ENCODE measurements around the gene SIRT7. TPM values are rescaled to one million over a fixed set of nuclear protein-coding genes. Genes with fewer than 3 reads are reported as not detected.

Gene SIRT7
- total RNA-seq: 26.9 and 29.9 TPM in 2 replicates

GRCh38 chr17:81917565-81918332 lies at the start of gene SIRT7:
SIRT7 (minus strand) TSS chr17:81918176; CDS start chr17:81918131, 45 bp downstream.

GRCh38 chr17:81961087-81961511 lies 43.1 kb upstream of the SIRT7 start, which contains the start of gene NOTUM:
NOTUM (minus strand) TSS chr17:81961187; CDS start chr17:81960909, 278 bp downstream.

GRCh38 chr17:81947189-81947588 lies 29.2 kb upstream of the SIRT7 start, which contains the start of gene MYADML2:
MYADML2 (minus strand) TSS chr17:81947233; CDS start chr17:81941741, 5,492 bp downstream.

GRCh38 chr17:81927653-81928543 lies 9.9 kb upstream of the SIRT7 start, which contains the start of gene MAFG:
MAFG (minus strand) TSS chr17:81927735; CDS start chr17:81923185, 4,550 bp downstream.

GRCh38 chr17:81911277-81911961 lies 6.6 kb downstream of the SIRT7 start, which contains the start of gene PCYT2:
PCYT2 (minus strand) TSS chr17:81911399; CDS start chr17:81911355, 44 bp downstream.

GRCh38 chr17:81902023-81902652 lies 15.8 kb downstream of the SIRT7 start, which contains the start of gene NPB:
NPB (plus strand) TSS chr17:81902238; CDS start chr17:81902278, 40 bp downstream.

GRCh38 chr17:81870981-81871386 lies 47.0 kb downstream of the SIRT7 start, which contains the start of gene ARHGDIA:
ARHGDIA (minus strand) TSS chr17:81871337; CDS start chr17:81869930, 1,407 bp downstream.

Other genes starting within 250 kb of the SIRT7 start
- 21.7 and 27.2 TPM in 2 replicates for gene ARL16, start 234.4 kb downstream of the SIRT7 start, total RNA-seq
- 91.4 and 114 TPM in 2 replicates for gene HGS, start 234.2 kb downstream of the SIRT7 start, total RNA-seq
- 6.3 and 9.8 TPM in 2 replicates for gene MRPL12, start 214.8 kb downstream of the SIRT7 start, total RNA-seq
- gene SLC25A10, start 205.9 kb downstream of the SIRT7 start, total RNA-seq: 27.9 and 34.5 TPM in 2 replicates
- not detected in 2 replicates for gene GCGR, start 114.0 kb downstream of the SIRT7 start, total RNA-seq
- 31.5 and 63.1 TPM in 2 replicates for gene MCRIP1, start 84.9 kb downstream of the SIRT7 start, total RNA-seq
- not detected in 2 replicates for gene PPP1R27, start 83.1 kb downstream of the SIRT7 start, total RNA-seq
- 624 and 855 TPM in 2 replicates for gene P4HB, start 57.6 kb downstream of the SIRT7 start, total RNA-seq
- 124 and 148 TPM in 2 replicates for gene ARHGDIA, start 46.8 kb downstream of the SIRT7 start, total RNA-seq
- gene ALYREF, start 26.6 kb downstream of the SIRT7 start, total RNA-seq: 61.4 and 116 TPM in 2 replicates
- 130 and 132 TPM in 2 replicates for gene ANAPC11, start 26.5 kb downstream of the SIRT7 start, total RNA-seq
- 1.9 and 2.6 TPM in 2 replicates for gene NPB, start 15.9 kb downstream of the SIRT7 start, total RNA-seq
- gene PCYT2, start 6.8 kb downstream of the SIRT7 start, total RNA-seq: 24.3 and 34.5 TPM in 2 replicates
- 16.9 and 22.2 TPM in 2 replicates for gene MAFG, start 9.6 kb upstream of the SIRT7 start, total RNA-seq
- 126 and 176 TPM in 2 replicates for gene PYCR1, start 19.1 kb upstream of the SIRT7 start, total RNA-seq
- gene MYADML2, start 29.1 kb upstream of the SIRT7 start, total RNA-seq: not detected in 2 replicates
- gene NOTUM, start 43.0 kb upstream of the SIRT7 start, total RNA-seq: not detected in 2 replicates
- gene ASPSCR1, start 59.5 kb upstream of the SIRT7 start, total RNA-seq: 16.1 and 23.4 TPM in 2 replicates
- 28.2 and 45.0 TPM in 2 replicates for gene CENPX, start 104.7 kb upstream of the SIRT7 start, total RNA-seq
- 12.3 and 13.9 TPM in 2 replicates for gene LRRC45, start 105.1 kb upstream of the SIRT7 start, total RNA-seq
- 14.3 and 40.7 TPM in 2 replicates for gene RAC3, start 113.5 kb upstream of the SIRT7 start, total RNA-seq
- 82.7 and 109 TPM in 2 replicates for gene DCXR, start 119.5 kb upstream of the SIRT7 start, total RNA-seq
- 36.1 and 37.5 TPM in 2 replicates for gene RFNG, start 133.6 kb upstream of the SIRT7 start, total RNA-seq
- gene GPS1, start 133.7 kb upstream of the SIRT7 start, total RNA-seq: 81.8 and 87.5 TPM in 2 replicates
- 113 and 146 TPM in 2 replicates for gene DUS1L, start 147.6 kb upstream of the SIRT7 start, total RNA-seq
- gene FASN, start 180.1 kb upstream of the SIRT7 start, total RNA-seq: 96.9 and 142 TPM in 2 replicates